ENCODE measurements around the gene KLHDC9. TPM values are rescaled to one million over a fixed set of nuclear protein-coding genes. Genes with fewer than 3 reads are reported as not detected.
A peak's percentile ranks its signal among the peaks of the same experiment; 100 is the strongest.

Gene KLHDC9
- total RNA-seq, 4 donors from 2014 or later = 5.1 to 8.3 (median 7.6) TPM

- Histone ChIP-seq H3K9me3 (no peaks in the 10 kb centered on the region), H3K36me3 (peaks cover 11 to 31% (median 19%) of the 10 kb centered on the region in 4 donors), H3K4me3 (peak within 1 kb of the TSS; percentile 72 to 84 (median 81)), H3K27ac (replicated peaks in 1 of 4) (peak within 1 kb of the TSS; percentile 93 to 96 (median 96)), H3K27me3 (no peaks in the 10 kb centered on the region), H3K4me1 (peaks cover 31 to 61% (median 61%) of the 10 kb centered on the region in 4 donors)
- DNase-seq (ENCODE audit: extremely low spot score) = peak; percentile 99
- TF ChIP-seq POLR2A (IDR thresholded peaks at IDR 0.05; ENCODE audit: low read depth) (peak; percentile 41), POLR2AphosphoS5 (IDR thresholded peaks at IDR 0.05) (peak; percentile 56 to 62), CTCF (IDR thresholded peaks at IDR 0.05) (no peak), EP300 (IDR thresholded peaks at IDR 0.05) (peak; percentile 69)
- 1% methylated on average over 29 of the region's 68 CpGs for WGBS
- intact Hi-C loops (cut with DNase I) = loop anchor here (2.0 kb wide), 1 partner anchor 22 kb away; no protein-coding TSS in a partner anchor
Observed at GRCh38 chr1:161132410-161133219, 34.5 kb downstream of the KLHDC9 start, which contains the start of gene DEDD. Gene DEDD, minus strand, starts transcription at chr1:161132667. Its CDS starts 8,205 bp downstream, at chr1:161124462.

DNA sequence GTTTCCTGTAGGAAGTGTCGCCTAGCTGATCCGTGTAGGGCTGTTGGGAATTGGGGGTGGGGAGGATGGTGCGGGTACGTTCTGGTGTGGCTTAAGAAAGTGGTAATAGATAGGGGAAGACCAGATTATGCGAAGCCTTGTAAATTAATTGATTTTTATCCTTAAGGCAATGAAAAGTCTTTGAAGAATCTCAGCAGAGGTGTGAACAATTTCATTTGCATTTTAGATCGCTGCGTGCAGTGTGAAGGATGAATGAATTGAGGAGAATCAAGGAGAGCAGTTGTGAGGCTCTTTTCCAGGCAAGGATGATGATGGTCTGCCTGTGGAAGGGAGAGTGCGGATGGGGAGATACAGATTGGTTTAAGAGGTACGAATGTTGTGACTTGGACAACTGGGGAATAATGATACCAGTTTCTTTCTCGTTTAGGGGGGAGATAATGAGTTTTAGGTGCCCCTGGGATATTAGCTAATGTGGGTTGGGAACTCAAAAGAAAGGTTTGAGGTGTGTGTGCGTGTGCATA, 35.1 kb downstream of the KLHDC9 start:
- Histone ChIP-seq H3K9me3 (no peaks in the 10 kb centered on the region), H3K4me3 (peak overlapping the region; percentile 72 to 84 (median 81)), H3K27ac (replicated peaks in 1 of 4) (peak overlapping the region; percentile 93 to 96 (median 96)), H3K36me3 (peaks cover 5 to 24% (median 12%) of the 10 kb centered on the region in 4 donors), H3K27me3 (no peaks in the 10 kb centered on the region), H3K4me1 (peaks cover 31 to 61% (median 54%) of the 10 kb centered on the region in 4 donors)
- intact Hi-C loops (cut with DNase I) = loop anchor here (2.0 kb wide), 1 partner anchor 22 kb away; no protein-coding TSS in a partner anchor
- TF ChIP-seq EP300 (IDR thresholded peaks at IDR 0.05) (no peak), POLR2A (IDR thresholded peaks at IDR 0.05; ENCODE audit: low read depth) (no peak), POLR2AphosphoS5 (IDR thresholded peaks at IDR 0.05) (no peak), CTCF (IDR thresholded peaks at IDR 0.05) (no peak)
- DNase-seq (ENCODE audit: extremely low spot score) = no peak
- 5% methylated on average over 11 of the region's 11 CpGs for WGBS

DNA sequence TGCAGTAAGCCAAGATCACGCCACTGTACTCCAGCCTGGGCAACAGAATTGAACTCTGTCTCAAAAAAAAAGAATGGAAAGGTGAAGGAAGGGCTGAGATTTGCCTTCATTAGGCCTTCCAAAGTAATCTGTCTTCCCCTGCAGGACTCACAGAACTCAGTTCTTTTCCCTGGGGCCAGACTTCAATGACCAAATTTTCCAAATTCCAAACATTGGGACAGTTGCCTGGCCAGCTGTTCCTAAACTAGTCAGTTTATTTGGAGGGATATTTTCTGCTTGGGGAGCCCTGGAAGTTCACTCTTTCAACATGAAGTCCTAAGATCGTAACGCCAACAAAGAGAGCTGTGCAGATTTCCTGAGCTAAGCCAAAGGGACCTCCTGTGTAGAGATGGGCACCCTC, 39.7 kb downstream of the KLHDC9 start:
- no peaks in the 10 kb centered on the region for H3K27me3 ChIP-seq
- no peak overlapping the region for H3K27ac ChIP-seq (replicated peaks in 1 of 4)
- H3K36me3 ChIP-seq = no peaks in the 10 kb centered on the region
- WGBS = 66% methylated on average over 3 of the region's 3 CpGs
- H3K9me3 ChIP-seq = no peaks in the 10 kb centered on the region
- peaks cover 12 to 28% (median 19%) of the 10 kb centered on the region in 4 donors for H3K4me1 ChIP-seq
- TF ChIP-seq CTCF (IDR thresholded peaks at IDR 0.05) (no peak), POLR2AphosphoS5 (IDR thresholded peaks at IDR 0.05) (no peak), POLR2A (IDR thresholded peaks at IDR 0.05; ENCODE audit: low read depth) (no peak)
- no peak for DNase-seq (ENCODE audit: extremely low spot score)
- intact Hi-C loops (cut with DNase I) = no loop called here
- no peak overlapping the region for H3K4me3 ChIP-seq

- H3K27ac ChIP-seq (replicated peaks in 1 of 4) = no peak overlapping the region
- no peak for DNase-seq (ENCODE audit: extremely low spot score)
- H3K4me3 ChIP-seq = no peak overlapping the region
- WGBS = 72% methylated on average over 1 of the region's 1 CpG
- H3K4me1 ChIP-seq = peaks cover 12 to 27% (median 17%) of the 10 kb centered on the region in 4 donors
- H3K9me3 ChIP-seq = no peaks in the 10 kb centered on the region
- intact Hi-C loops (cut with DNase I) = no loop called here
- TF ChIP-seq EP300 (IDR thresholded peaks at IDR 0.05) (no peak), CTCF (IDR thresholded peaks at IDR 0.05) (no peak), POLR2AphosphoS5 (IDR thresholded peaks at IDR 0.05) (no peak), POLR2A (IDR thresholded peaks at IDR 0.05; ENCODE audit: low read depth) (no peak)
- H3K27me3 ChIP-seq = no peaks in the 10 kb centered on the region
- H3K36me3 ChIP-seq = no peaks in the 10 kb centered on the region
Observed at GRCh38 chr1:161138431-161138830, 40.3 kb downstream of the KLHDC9 start.

Data from esophagus muscularis mucosa (tissue), 4 donors.